Thoracic aorta (tissue), 2 donors: Measurements from ENCODE around the gene PPP2R2D. TPM values are rescaled to one million over a fixed set of nuclear protein-coding genes. Genes with fewer than 3 reads are reported as not detected.

Experiments
- ATAC-seq: fragments of 150-250 bp; one replicate; pipeline ENCODE4 v1.8.0; 2017; ENCODE audit warnings: low read depth; ENCODE audit not compliant: insufficient number of reproducible peaks, low FRiP score
- DNase-seq: peaks from one replicate; pipeline ENCODE4 v3.0.0-alpha.2; 2020; ENCODE audit warnings: low spot score
- H3K27ac ChIP-seq, 2 donors: fragments of 200-600 bp; sonication (generic); 1 replicate in 1 of 2; 2 replicates in 1 of 2; pipeline ENCODE4 v1.5.1; 2016; ENCODE audit warnings: mild to moderate bottlenecking in 2 of 2, moderate library complexity in 2 of 2
- H3K27me3 ChIP-seq: fragments of 200-600 bp; sonication (generic); replicated peaks from 2 replicates; pipeline ENCODE4 v1.6.0; 2016; ENCODE audit warnings: mild to moderate bottlenecking; ENCODE audit not compliant: insufficient read depth
- H3K36me3 ChIP-seq: fragments of 200-600 bp; sonication (generic); one replicate; pipeline ENCODE4 v1.5.1; 2016
- H3K4me1 ChIP-seq, 2 donors: fragments of 200-600 bp; sonication (generic); 1 replicate in 1 of 2; 2 replicates in 1 of 2; pipeline versions ENCODE4 v1.5.1 to v1.6.0; 2016; ENCODE audit warnings: low read depth in 2 of 2, mild to moderate bottlenecking in 1 of 2; ENCODE audit not compliant: control insufficient read depth in 1 of 2
- H3K4me3 ChIP-seq: fragments of 200-600 bp; sonication (generic); 2 replicates; pipeline ENCODE4 v1.5.1; 2016; ENCODE audit warnings: mild to moderate bottlenecking
- H3K9me3 ChIP-seq: fragments of 200-600 bp; sonication (generic); 2 replicates; pipeline ENCODE4 v1.5.1; 2016
- CTCF ChIP-seq: fragments of 200-600 bp; sonication (generic); IDR thresholded peaks from one replicate; pipeline ENCODE4 v1.5.1; 2019; ENCODE audit warnings: antibody characterized with exemption
- total RNA-seq, 2 donors: library from RNA; depleted of rRNA; stranded (reverse); fragments of >200 nt; gene quantifications; one replicate each; pipeline versions ENCODE4 v1.1.0 to v1.2.3, GENCODE V29; 2016

The PPP2R2D gene
- total RNA-seq, 2 donors from 2014 or later = 23.0 to 34.1 TPM

- Histone ChIP-seq H3K27ac (no peak overlapping the region), H3K4me1 (no peaks in the 10 kb centered on the region), H3K27me3 (no peaks in the 10 kb centered on the region), H3K36me3 (no peaks in the 10 kb centered on the region), H3K9me3 (no peaks in the 10 kb centered on the region), H3K4me3 (no peak overlapping the region)
- ATAC-seq = no peak
- DNase-seq = no peak
- no peak for TF ChIP-seq CTCF
Observed at GRCh38 chr10:131854579-131855335, 46.1 kb upstream of the PPP2R2D start.

DNA sequence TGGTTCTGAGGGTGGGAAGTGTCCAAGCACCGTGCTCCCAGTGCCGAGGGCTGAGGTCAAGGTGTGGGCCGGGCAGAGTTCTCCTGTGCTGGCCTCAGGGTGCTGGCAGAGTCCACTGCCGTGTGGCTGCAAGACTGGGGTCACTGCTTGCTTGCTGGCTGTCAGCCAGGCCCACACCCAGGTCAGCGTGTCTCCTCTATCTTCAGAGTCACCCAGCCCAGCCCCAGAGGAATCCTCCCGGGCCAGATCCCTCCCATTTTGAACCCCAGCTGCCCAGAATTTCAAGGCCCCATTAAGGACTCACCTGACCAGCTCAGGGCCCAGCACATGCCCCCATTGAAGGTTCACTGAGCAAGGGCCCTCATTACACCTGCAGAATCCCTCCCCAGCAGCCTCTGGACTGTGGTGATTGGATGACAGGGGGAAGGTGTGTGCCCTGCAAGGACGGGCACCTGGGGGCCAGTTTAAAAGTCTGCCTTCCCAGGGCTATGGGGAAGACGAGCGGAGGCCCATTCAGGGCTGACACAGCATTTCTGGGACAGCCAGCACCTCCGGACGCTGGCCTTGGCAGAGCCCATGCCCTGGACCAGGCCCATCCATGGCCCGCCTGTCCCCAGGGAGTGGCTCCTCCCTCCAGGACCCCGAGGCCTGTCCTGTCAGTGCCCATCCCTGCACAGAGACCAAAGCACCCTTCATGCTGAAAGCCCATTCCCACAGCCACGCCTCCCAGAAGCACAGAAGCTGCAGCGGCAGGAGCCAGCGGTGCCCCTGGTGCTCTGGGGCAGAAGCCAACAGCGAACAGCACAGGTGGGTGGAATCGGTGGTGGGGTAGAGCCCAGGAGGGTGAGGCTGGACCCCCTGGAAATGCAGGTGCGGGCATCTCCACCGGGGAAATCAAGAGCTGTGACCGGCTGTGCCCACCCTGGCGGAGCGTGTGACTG is 45.1 kb upstream of the PPP2R2D start:
- H3K27ac ChIP-seq = no peak overlapping the region
- H3K36me3 ChIP-seq = no peaks in the 10 kb centered on the region
- ATAC-seq (no peak), DNase-seq (no peak)
- H3K4me1 ChIP-seq = no peaks in the 10 kb centered on the region
- TF ChIP-seq CTCF = no peak
- H3K27me3 ChIP-seq = no peaks in the 10 kb centered on the region
- H3K4me3 ChIP-seq = no peak overlapping the region
- H3K9me3 ChIP-seq = no peaks in the 10 kb centered on the region

DNA sequence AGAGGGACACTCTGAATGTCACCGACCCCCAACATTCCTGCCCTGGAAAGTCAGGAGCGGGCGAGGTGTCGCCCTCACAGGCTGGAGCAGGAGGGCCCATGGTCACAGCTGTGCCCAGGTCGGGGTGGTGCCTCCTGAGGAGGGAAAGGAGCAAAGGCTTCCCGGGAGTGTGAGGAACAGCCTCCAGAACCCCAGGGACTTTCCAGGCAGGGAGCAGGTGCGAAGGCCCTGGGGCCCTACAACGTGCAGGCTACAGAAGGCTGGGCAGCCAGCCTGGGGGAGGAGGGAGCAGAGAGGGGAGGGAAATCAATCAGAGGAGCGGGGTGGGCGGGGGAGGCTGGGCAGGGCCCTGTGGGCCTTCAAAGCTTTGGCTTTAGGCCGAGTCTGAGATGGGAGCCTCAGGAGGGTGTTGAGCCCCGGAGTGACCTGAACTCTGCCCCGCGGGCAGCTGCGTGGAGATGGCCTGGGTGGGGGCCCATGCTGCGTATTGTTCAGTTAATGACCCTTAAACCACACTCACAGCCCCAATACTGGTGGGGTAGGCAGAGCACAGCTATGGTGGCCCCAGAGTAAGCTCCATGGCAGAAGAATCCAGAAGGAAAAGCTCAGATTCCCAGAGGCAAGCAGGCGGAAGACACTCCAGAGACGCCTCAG is 44.2 kb upstream of the PPP2R2D start:
- no peak for ATAC-seq
- H3K9me3 ChIP-seq = no peaks in the 10 kb centered on the region
- no peaks in the 10 kb centered on the region for H3K4me1 ChIP-seq
- no peak for DNase-seq
- H3K4me3 ChIP-seq = no peak overlapping the region
- no peak overlapping the region for H3K27ac ChIP-seq
- H3K36me3 ChIP-seq = no peaks in the 10 kb centered on the region
- no peak for TF ChIP-seq CTCF
- H3K27me3 ChIP-seq = no peaks in the 10 kb centered on the region

- no peak overlapping the region for H3K4me3 ChIP-seq
- no peaks in the 10 kb centered on the region for H3K4me1 ChIP-seq
- no peak for DNase-seq
- H3K27me3 ChIP-seq = no peaks in the 10 kb centered on the region
- H3K27ac ChIP-seq = no peak overlapping the region
- no peaks in the 10 kb centered on the region for H3K9me3 ChIP-seq
- ATAC-seq = no peak
- TF ChIP-seq CTCF = no peak
- no peaks in the 10 kb centered on the region for H3K36me3 ChIP-seq
Observed at GRCh38 chr10:131857156-131858117, 43.4 kb upstream of the PPP2R2D start.
